SK-N-MC (cell line): Measurements from ENCODE around the gene CMTM3.

Source experiments
- EZH2 ChIP-seq: fragments of 200-600 bp; sonication (generic); IDR thresholded peaks from one replicate; pipeline ENCODE4 v1.6.1; 2017; ENCODE audit warnings: antibody characterized with exemption
- POLR2AphosphoS5 ChIP-seq: IDR thresholded peaks from 2 replicates; pipeline ENCODE4 v1.6.1; 2012; ENCODE audit warnings: mild to moderate bottlenecking, low read depth, low read length, borderline replicate concordance

DNA sequence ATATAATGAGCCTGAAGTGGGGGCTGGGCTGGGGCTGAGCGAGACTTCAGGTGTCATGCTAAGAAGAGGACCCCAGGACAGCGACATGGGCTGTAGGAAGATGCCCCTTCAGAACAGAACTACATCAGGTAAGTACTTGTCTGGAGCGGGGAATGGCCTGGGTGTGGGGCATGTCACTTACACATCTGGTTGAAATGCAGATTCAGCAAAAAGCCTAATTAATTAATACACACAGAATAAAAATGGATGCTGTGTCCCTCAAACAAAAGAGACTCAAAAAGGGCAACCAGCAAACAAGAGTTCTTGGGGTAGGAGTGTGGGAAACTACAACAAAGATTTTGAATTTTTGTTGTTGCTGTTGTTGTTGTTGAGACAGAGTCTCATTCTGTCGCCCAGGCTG lies 13.5 kb upstream of the CMTM3 start:
- TF ChIP-seq EZH2 = no peak
- TF ChIP-seq POLR2AphosphoS5 = no peak
